ENCODE measurements around the gene SRSF7.
"Not testable (repeated sequence)": the region's sequence is repeated elsewhere in the genome, so short reads cannot be mapped to it uniquely, and the experiment has no call there.

DNA sequence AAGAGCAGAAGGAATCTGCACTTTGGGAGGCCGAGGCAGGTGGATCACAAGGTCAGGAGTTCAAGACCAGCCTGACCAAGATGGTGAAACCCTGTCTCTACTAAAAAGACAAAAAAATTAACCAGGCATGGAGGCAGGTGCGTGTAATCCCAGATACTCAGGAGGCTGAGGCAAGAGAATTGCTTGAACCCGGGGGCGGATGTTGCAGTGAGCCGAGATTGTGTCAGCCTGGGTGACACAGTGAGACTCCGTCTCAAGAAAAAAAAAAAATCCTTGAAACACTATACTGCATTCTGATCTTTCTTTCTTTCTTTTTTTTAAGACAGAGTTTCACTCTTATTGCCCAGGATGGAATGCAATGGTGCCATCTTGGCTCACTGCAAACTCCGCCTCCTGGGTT, 43.9 kb upstream of the SRSF7 start:
- not testable (repeated sequence) for TF ChIP-seq POLR2A (conservative IDR thresholded peaks at IDR 0.05); DACH1 (IDR thresholded peaks at IDR 0.05; ENCODE audit: partially characterized antibody); SRSF3 (IDR thresholded peaks at IDR 0.05; ENCODE audit: insufficient read depth, low read length); EP300 (IDR thresholded peaks at IDR 0.05; ENCODE audit: low read length); MYC (IDR thresholded peaks at IDR 0.05; ENCODE audit: low read depth, low read length); MYC (CRISPR knock-in tag; IDR thresholded peaks at IDR 0.05; ENCODE audit: borderline replicate concordance, low read depth); TEAD4 (IDR thresholded peaks at IDR 0.05; ENCODE audit: low read length); TEAD4 (CRISPR knock-in tag; IDR thresholded peaks at IDR 0.05; ENCODE audit: borderline replicate concordance); TAF1 (IDR thresholded peaks at IDR 0.05; ENCODE audit: control insufficient read depth, extremely low read depth, insufficient read depth, low read length, severe bottlenecking); ZFP36 (IDR thresholded peaks at IDR 0.05; ENCODE audit: low read depth, low read length, partially characterized antibody); MYNN (IDR thresholded peaks at IDR 0.05); MYNN (CRISPR knock-in tag; IDR thresholded peaks at IDR 0.05)
- TF ChIP-seq, protein P1, sequence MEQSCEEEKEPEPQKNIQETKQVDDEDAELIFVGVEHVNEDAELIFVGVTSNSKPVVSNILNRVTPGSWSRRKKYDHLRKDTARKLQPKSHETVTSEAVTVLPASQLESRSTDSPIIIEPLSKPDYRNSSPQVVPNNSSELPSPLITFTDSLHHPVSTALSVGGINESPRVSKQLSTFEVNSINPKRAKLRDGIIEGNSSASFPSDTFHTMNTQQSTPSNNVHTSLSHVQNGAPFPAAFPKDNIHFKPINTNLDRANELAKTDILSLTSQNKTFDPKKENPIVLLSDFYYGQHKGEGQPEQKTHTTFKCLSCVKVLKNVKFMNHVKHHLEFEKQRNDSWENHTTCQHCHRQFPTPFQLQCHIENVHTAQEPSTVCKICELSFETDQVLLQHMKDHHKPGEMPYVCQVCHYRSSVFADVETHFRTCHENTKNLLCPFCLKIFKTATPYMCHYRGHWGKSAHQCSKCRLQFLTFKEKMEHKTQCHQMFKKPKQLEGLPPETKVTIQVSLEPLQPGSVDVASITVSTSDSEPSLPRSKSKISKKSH (CRISPR knock-in tag; IDR thresholded peaks at IDR 0.05): not testable (repeated sequence)
- TF ChIP-seq, protein P2, sequence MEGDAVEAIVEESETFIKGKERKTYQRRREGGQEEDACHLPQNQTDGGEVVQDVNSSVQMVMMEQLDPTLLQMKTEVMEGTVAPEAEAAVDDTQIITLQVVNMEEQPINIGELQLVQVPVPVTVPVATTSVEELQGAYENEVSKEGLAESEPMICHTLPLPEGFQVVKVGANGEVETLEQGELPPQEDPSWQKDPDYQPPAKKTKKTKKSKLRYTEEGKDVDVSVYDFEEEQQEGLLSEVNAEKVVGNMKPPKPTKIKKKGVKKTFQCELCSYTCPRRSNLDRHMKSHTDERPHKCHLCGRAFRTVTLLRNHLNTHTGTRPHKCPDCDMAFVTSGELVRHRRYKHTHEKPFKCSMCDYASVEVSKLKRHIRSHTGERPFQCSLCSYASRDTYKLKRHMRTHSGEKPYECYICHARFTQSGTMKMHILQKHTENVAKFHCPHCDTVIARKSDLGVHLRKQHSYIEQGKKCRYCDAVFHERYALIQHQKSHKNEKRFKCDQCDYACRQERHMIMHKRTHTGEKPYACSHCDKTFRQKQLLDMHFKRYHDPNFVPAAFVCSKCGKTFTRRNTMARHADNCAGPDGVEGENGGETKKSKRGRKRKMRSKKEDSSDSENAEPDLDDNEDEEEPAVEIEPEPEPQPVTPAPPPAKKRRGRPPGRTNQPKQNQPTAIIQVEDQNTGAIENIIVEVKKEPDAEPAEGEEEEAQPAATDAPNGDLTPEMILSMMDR (IDR thresholded peaks at IDR 0.05 in 2 of 3, conservative IDR thresholded peaks at IDR 0.05 in 1 of 3; ENCODE audit: insufficient read depth in 2 of 3, low read depth in 1 of 3, low read length in 3 of 3): not testable (repeated sequence)
- TF ChIP-seq, protein P3, sequence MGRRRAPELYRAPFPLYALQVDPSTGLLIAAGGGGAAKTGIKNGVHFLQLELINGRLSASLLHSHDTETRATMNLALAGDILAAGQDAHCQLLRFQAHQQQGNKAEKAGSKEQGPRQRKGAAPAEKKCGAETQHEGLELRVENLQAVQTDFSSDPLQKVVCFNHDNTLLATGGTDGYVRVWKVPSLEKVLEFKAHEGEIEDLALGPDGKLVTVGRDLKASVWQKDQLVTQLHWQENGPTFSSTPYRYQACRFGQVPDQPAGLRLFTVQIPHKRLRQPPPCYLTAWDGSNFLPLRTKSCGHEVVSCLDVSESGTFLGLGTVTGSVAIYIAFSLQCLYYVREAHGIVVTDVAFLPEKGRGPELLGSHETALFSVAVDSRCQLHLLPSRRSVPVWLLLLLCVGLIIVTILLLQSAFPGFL (CRISPR knock-in tag; IDR thresholded peaks at IDR 0.05): not testable (repeated sequence)

Data from K562 (cell line).